HG02938 (cell line): ENCODE results near the gene ZNF227.
"Not testable (repeated sequence)": the region's sequence is repeated elsewhere in the genome, so short reads cannot be mapped to it uniquely, and the experiment has no call there.

Experiments used
- ATAC-seq: cut with Tn5 transposase; IDR thresholded peaks from one replicate; pipeline ENCODE4 v1.9.1; 2021; ENCODE audit warnings: mild to moderate bottlenecking, moderate library complexity; ENCODE audit not compliant: unreplicated experiment

The ZNF227 gene

GRCh38 chr19:44236384-44236783 lies 24.1 kb downstream of the ZNF227 start:
- ATAC-seq, result no peak

GRCh38 chr19:44252332-44252731 lies 40.0 kb downstream of the ZNF227 start:
- ATAC-seq, result not testable (repeated sequence)

GRCh38 chr19:44253392-44253791 lies 41.1 kb downstream of the ZNF227 start:
- ATAC-seq, result not testable (repeated sequence)

- ATAC-seq, result no peak
Measured at GRCh38 chr19:44254496-44254895, 42.2 kb downstream of the ZNF227 start.

- ATAC-seq, result no peak
Measured at GRCh38 chr19:44255705-44256411, 43.5 kb downstream of the ZNF227 start.

- ATAC-seq, result no peak
Measured at GRCh38 chr19:44258136-44258535, 45.8 kb downstream of the ZNF227 start.

- no peak for ATAC-seq
Measured at GRCh38 chr19:44258835-44259413, 46.6 kb downstream of the ZNF227 start.

GRCh38 chr19:44260343-44260681 lies 48.0 kb downstream of the ZNF227 start:
- no peak for ATAC-seq

GRCh38 chr19:44260695-44261446 lies 48.5 kb downstream of the ZNF227 start:
- ATAC-seq, result no peak

- no peak for ATAC-seq
Measured at GRCh38 chr19:44277331-44277730, 65.0 kb downstream of the ZNF227 start.

GRCh38 chr19:44278181-44278690 lies 65.9 kb downstream of the ZNF227 start:
- ATAC-seq, result no peak

- no peak for ATAC-seq
Measured at GRCh38 chr19:44280916-44281315, 68.6 kb downstream of the ZNF227 start.

- ATAC-seq, result no peak
Measured at GRCh38 chr19:44282846-44283245, 70.5 kb downstream of the ZNF227 start.

GRCh38 chr19:44284968-44285367 lies 72.6 kb downstream of the ZNF227 start:
- no peak for ATAC-seq
